Endothelial cell of umbilical vein (primary cell): ENCODE results near the gene MEIOSIN. TPM values are rescaled to one million over a fixed set of nuclear protein-coding genes. Genes with fewer than 3 reads are reported as not detected.

Experiments
- BruUV-seq: library from RNA; stranded (reverse); fragments of 400-500 nt; replicated peaks from 2 replicates; lab custom pipeline; 2021; lab: Mats Ljungman, UMichigan
- CTCF ChIA-PET: fragments of 300-600, 350-600 bp; sonication (Branson Sonifier 250); formaldehyde crosslinking; loops from one replicate; lab custom pipeline; 2021; ENCODE audit warnings: antibody characterized with exemption, inconsistent platforms; lab: Charles Lee
- POLR2A ChIA-PET: fragments of 300-600, 350-600 bp; sonication (Branson Sonifier 250); formaldehyde crosslinking; loops from one replicate; lab custom pipeline; 2021; ENCODE audit warnings: antibody characterized with exemption, inconsistent platforms; lab: Charles Lee
- DNase-seq: peaks from one replicate; pipeline ENCODE4 v3.0.0-alpha.2; 2011; ENCODE audit warnings: low read depth, low spot score
- FAIRE-seq: peaks from 2 replicates; lab custom pipeline; 2011; peaks lifted over from hg19 to GRCh38; lab: Jason Lieb, UNC
- H2AFZ ChIP-seq: 2 replicates; pipeline ENCODE4 v1.6.0; 2012; ENCODE audit warnings: low read depth, low read length, control low read depth, inconsistent platforms
- H3K27ac ChIP-seq: 2 replicates; pipeline ENCODE4 v1.5.1; 2011; ENCODE audit warnings: low read depth, mild to moderate bottlenecking, control low read depth, low read length, moderate library complexity; ENCODE audit not compliant: insufficient read depth
- H3K27me3 ChIP-seq, 2 experiments: 2 replicates each; pipeline versions ENCODE4 v1.6.0 to v1.6.1; 2011; ENCODE audit warnings: low read length in 2 of 2, mixed read lengths in 1 of 2; ENCODE audit not compliant: control insufficient read depth in 2 of 2, insufficient read depth in 2 of 2
- H3K36me3 ChIP-seq, 2 experiments: 2 replicates in 1 of 2; 3 replicates in 1 of 2; pipeline ENCODE4 v1.5.1; 2011; ENCODE audit warnings: low read length in 2 of 2, mild to moderate bottlenecking in 1 of 2, moderate library complexity in 1 of 2; ENCODE audit not compliant: control insufficient read depth in 2 of 2, insufficient read depth in 2 of 2; ENCODE audit errors: extremely low read depth in 1 of 2
- H3K4me1 ChIP-seq: 3 replicates; pipeline ENCODE4 v1.5.1; 2011; ENCODE audit warnings: mild to moderate bottlenecking, low read length; ENCODE audit not compliant: control insufficient read depth, insufficient read depth; ENCODE audit errors: extremely low read depth
- H3K4me2 ChIP-seq: 2 replicates; pipeline ENCODE4 v1.6.1; 2011; ENCODE audit warnings: low read length, control low read depth, mixed read lengths; ENCODE audit not compliant: insufficient read depth
- H3K4me3 ChIP-seq, 3 experiments: fragments of 200-600 bp in 1 of 3; sonication (generic), shearing (Covaris generic) in 1 of 3; replicated peaks in 1 of 3; 2 replicates each; pipeline ENCODE4 v1.5.1; 2011 to 2016; ENCODE audit warnings: control low read depth in 3 of 3, low read length in 3 of 3, mild to moderate bottlenecking in 2 of 3, inconsistent platforms in 1 of 3, low read depth in 1 of 3, moderate library complexity in 1 of 3; ENCODE audit not compliant: insufficient read depth in 1 of 3
- H3K79me2 ChIP-seq: 2 replicates; pipeline ENCODE4 v1.6.0; 2012; ENCODE audit warnings: low read length, inconsistent platforms; ENCODE audit not compliant: control insufficient read depth, insufficient read depth
- H3K9ac ChIP-seq: replicated peaks from 2 replicates; pipeline ENCODE3; 2011; ENCODE audit warnings: low read length, control low read depth; ENCODE audit not compliant: insufficient read depth; ENCODE audit errors: extremely low read depth
- H3K9me1 ChIP-seq: replicated peaks from 3 replicates; pipeline ENCODE4 v1.6.0; 2011; ENCODE audit warnings: mild to moderate bottlenecking, low read length; ENCODE audit not compliant: control insufficient read depth, insufficient read depth; ENCODE audit errors: extremely low read depth
- H3K9me3 ChIP-seq: replicated peaks from 2 replicates; pipeline ENCODE4 v1.5.1; 2012; ENCODE audit warnings: low read length, inconsistent platforms; ENCODE audit not compliant: control insufficient read depth, insufficient read depth
- H4K20me1 ChIP-seq: replicated peaks from 2 replicates; pipeline ENCODE3; 2011; ENCODE audit warnings: mild to moderate bottlenecking, low read length; ENCODE audit not compliant: control insufficient read depth, insufficient read depth; ENCODE audit errors: extremely low read depth
- EZH2 ChIP-seq: IDR thresholded peaks from 2 replicates; pipeline ENCODE4 v1.6.1; 2012; ENCODE audit warnings: borderline replicate concordance, low read depth, mild to moderate bottlenecking, moderate library complexity, low read length, inconsistent platforms; ENCODE audit not compliant: severe bottlenecking
- FOS ChIP-seq: IDR thresholded peaks from 2 replicates; pipeline ENCODE4 v1.6.1; 2011; ENCODE audit warnings: mild to moderate bottlenecking, low read length, moderate library complexity, borderline replicate concordance; ENCODE audit not compliant: insufficient read depth
- GATA2 ChIP-seq: IDR thresholded peaks from 2 replicates; pipeline ENCODE4 v1.7.0; 2011; ENCODE audit warnings: low read depth, mild to moderate bottlenecking, moderate library complexity, mixed read lengths, low read length; ENCODE audit not compliant: insufficient read length, insufficient read depth
- JUN ChIP-seq: IDR thresholded peaks from 2 replicates; pipeline ENCODE4 v1.6.1; 2011; ENCODE audit warnings: borderline replicate concordance, low read depth; ENCODE audit not compliant: insufficient read length, insufficient read depth
- MYC ChIP-seq: IDR thresholded peaks from one replicate; pipeline ENCODE4 v1.6.1; 2011; ENCODE audit warnings: mild to moderate bottlenecking, low read depth, low read length
- POLR2A ChIP-seq: IDR thresholded peaks from 2 replicates; pipeline ENCODE4 v1.6.1; 2012; ENCODE audit warnings: low read depth, mild to moderate bottlenecking, control low read depth, low read length
- POLR2AphosphoS5 ChIP-seq: IDR thresholded peaks from 2 replicates; pipeline ENCODE4 v1.6.1; 2012; ENCODE audit warnings: low read depth, mild to moderate bottlenecking, control low read depth, low read length, moderate library complexity; ENCODE audit not compliant: insufficient read depth
- dilution Hi-C: fragments of 300-500 bp; cut with MboI; formaldehyde crosslinking; loops from one replicate; pipeline ENCODE4 v1.15.0; 2019; ENCODE audit warnings: low sequenced_read_pairs; ENCODE audit not compliant: extremely low pct_ligation_motif_present
- intact Hi-C: fragments of 100-400 bp; cut with micrococcal nuclease; formaldehyde crosslinking; loops from one replicate; pipeline ENCODE4 v1.10.0; 2022
- polyA plus RNA-seq, 4 experiments: library from polyadenylated mRNA; depleted of rRNA in 3 of 4; stranded (reverse) in 3 of 4; unstranded in 1 of 4; fragments of >200 nt; gene quantifications; 2 replicates each; pipeline versions ENCODE4 v1.2.1 to v1.2.3, GENCODE V29; 2011 to 2012; ENCODE audit warnings: missing spikeins in 1 of 4
- total RNA-seq: library from RNA; stranded (reverse); gene quantifications from 2 replicates; pipeline ENCODE4 v1.2.3, GENCODE V29; 2021
- TF ChIP-seq, protein P1 (sequence below), 2 donors: IDR thresholded peaks; 1 replicate in 1 of 2; 2 replicates in 1 of 2; pipeline ENCODE4 v1.5.1; 2011; ENCODE audit warnings: low read length in 2 of 2, mild to moderate bottlenecking in 2 of 2, moderate library complexity in 2 of 2, control low read depth in 1 of 2, inconsistent platforms in 1 of 2, low read depth in 1 of 2; ENCODE audit not compliant: insufficient read depth in 1 of 2; ENCODE audit errors: extremely low read depth in 1 of 2
- TF ChIP-seq, protein P2 (sequence below): IDR thresholded peaks from 2 replicates; pipeline ENCODE4 v1.6.1; 2011; ENCODE audit not compliant: insufficient read depth, insufficient read length

MEIOSIN gene
- total and polyA plus RNA-seq, 2 donors (not counting 3 experiments of a cell fraction or from before 2014, with no cell fraction given): not detected

GRCh38 chr19:45786533-45786894 is 53.3 kb downstream of the MEIOSIN start:
- Histone ChIP-seq H3K4me3 (no peak overlapping the region), H3K4me2 (no peak overlapping the region), H4K20me1 (no peaks in the 10 kb centered on the region), H2AFZ (no peak overlapping the region), H3K36me3 (peaks cover 10 to 31% of the 10 kb centered on the region in 2 experiments), H3K4me1 (peaks cover 8% of the 10 kb centered on the region), H3K79me2 (peaks cover 10% of the 10 kb centered on the region), H3K27ac (no peak overlapping the region), H3K27me3 (no peaks in the 10 kb centered on the region), H3K9me3 (no peaks in the 10 kb centered on the region), H3K9ac (no peak overlapping the region), H3K9me1 (no peaks in the 10 kb centered on the region)
- POLR2A ChIA-PET: no interaction called here
- TF ChIP-seq FOS: no peak
- TF ChIP-seq, protein P1, sequence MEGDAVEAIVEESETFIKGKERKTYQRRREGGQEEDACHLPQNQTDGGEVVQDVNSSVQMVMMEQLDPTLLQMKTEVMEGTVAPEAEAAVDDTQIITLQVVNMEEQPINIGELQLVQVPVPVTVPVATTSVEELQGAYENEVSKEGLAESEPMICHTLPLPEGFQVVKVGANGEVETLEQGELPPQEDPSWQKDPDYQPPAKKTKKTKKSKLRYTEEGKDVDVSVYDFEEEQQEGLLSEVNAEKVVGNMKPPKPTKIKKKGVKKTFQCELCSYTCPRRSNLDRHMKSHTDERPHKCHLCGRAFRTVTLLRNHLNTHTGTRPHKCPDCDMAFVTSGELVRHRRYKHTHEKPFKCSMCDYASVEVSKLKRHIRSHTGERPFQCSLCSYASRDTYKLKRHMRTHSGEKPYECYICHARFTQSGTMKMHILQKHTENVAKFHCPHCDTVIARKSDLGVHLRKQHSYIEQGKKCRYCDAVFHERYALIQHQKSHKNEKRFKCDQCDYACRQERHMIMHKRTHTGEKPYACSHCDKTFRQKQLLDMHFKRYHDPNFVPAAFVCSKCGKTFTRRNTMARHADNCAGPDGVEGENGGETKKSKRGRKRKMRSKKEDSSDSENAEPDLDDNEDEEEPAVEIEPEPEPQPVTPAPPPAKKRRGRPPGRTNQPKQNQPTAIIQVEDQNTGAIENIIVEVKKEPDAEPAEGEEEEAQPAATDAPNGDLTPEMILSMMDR (IDR thresholded peaks at IDR 0.05; ENCODE audit: extremely low read depth in 1 of 2, insufficient read depth in 1 of 2, low read depth in 1 of 2, low read length in 2 of 2): no peak
- intact Hi-C loops: no loop called here
- FAIRE-seq (no peak), DNase-seq (no peak)
- CTCF ChIA-PET: no interaction called here
- dilution Hi-C loops: no loop called here
- BruUV-seq: no TSS peak

- POLR2A ChIA-PET: interaction anchor here (0.6 to 0.7 kb wide), 2 partner anchors 13 to 18 kb away, joined by 3 read pairs; no protein-coding TSS in a partner anchor
- CTCF ChIA-PET: interaction anchor here (0.9 to 1.9 kb wide), 3 partner anchors 10 to 19 kb away, joined by 3 to 10 read pairs (median 4); no protein-coding TSS in a partner anchor
- H3K9ac ChIP-seq: no peak overlapping the region
Measured at GRCh38 chr19:45789035-45789786, 56.0 kb downstream of the MEIOSIN start.

More at GRCh38 chr19:45789035-45789786, 56.0 kb downstream of the MEIOSIN start:
- Histone ChIP-seq H3K4me3 (no peak overlapping the region), H3K9me3 (no peaks in the 10 kb centered on the region), H3K9me1 (no peaks in the 10 kb centered on the region), H3K79me2 (peaks cover 18% of the 10 kb centered on the region), H3K27ac (no peak overlapping the region), H3K4me1 (peaks cover 16% of the 10 kb centered on the region), H3K27me3 (no peaks in the 10 kb centered on the region), H3K4me2 (no peak overlapping the region), H2AFZ (no peak overlapping the region), H3K36me3 (peaks cover 10 to 31% of the 10 kb centered on the region in 2 experiments), H4K20me1 (no peaks in the 10 kb centered on the region)
- TF ChIP-seq, protein P2, sequence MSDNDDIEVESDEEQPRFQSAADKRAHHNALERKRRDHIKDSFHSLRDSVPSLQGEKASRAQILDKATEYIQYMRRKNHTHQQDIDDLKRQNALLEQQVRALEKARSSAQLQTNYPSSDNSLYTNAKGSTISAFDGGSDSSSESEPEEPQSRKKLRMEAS: no peak
- no peak for TF ChIP-seq MYC
- no peak for TF ChIP-seq JUN
- TF ChIP-seq, protein P1 (IDR thresholded peaks at IDR 0.05; ENCODE audit: extremely low read depth in 1 of 2, insufficient read depth in 1 of 2, low read depth in 1 of 2, low read length in 2 of 2): no peak
- no peak for TF ChIP-seq FOS
- TF ChIP-seq POLR2AphosphoS5: no peak
- TF ChIP-seq EZH2: no peak
- TF ChIP-seq POLR2A: no peak
- TF ChIP-seq GATA2: no peak
- FAIRE-seq (no peak), DNase-seq (no peak)
- dilution Hi-C loops: no loop called here
- intact Hi-C loops: no loop called here
- BruUV-seq: no TSS peak
